LNCAP (cell line): ENCODE results near the gene GPC5.

ENCODE experiments used
- TF ChIP-seq, protein P1 (sequence below): fragments of 450-650 bp; IDR thresholded peaks from 2 replicates; pipeline ENCODE4 v1.5.1; 2017; ENCODE audit warnings: mild to moderate bottlenecking

Gene GPC5

DNA sequence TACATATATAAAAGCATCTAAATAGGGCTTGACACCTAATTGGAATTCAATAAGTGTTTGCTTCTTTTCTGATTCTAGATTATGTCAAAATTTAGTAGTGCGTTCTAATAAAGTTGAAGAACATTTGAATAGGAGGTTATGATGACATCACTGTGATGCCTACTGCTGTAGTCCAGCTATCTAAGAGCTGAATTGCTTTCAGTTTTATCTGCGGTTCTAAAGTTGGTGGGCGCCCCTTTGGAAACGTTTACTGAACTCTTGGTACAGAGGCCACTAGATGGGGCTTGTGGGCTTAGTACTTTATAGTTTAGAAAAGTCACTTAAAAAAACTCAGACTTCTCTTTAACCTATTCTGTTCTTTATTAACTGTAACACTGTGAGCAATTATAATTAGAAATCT, 776.9 kb downstream of the GPC5 start:
- TF ChIP-seq, protein P1, sequence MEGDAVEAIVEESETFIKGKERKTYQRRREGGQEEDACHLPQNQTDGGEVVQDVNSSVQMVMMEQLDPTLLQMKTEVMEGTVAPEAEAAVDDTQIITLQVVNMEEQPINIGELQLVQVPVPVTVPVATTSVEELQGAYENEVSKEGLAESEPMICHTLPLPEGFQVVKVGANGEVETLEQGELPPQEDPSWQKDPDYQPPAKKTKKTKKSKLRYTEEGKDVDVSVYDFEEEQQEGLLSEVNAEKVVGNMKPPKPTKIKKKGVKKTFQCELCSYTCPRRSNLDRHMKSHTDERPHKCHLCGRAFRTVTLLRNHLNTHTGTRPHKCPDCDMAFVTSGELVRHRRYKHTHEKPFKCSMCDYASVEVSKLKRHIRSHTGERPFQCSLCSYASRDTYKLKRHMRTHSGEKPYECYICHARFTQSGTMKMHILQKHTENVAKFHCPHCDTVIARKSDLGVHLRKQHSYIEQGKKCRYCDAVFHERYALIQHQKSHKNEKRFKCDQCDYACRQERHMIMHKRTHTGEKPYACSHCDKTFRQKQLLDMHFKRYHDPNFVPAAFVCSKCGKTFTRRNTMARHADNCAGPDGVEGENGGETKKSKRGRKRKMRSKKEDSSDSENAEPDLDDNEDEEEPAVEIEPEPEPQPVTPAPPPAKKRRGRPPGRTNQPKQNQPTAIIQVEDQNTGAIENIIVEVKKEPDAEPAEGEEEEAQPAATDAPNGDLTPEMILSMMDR: peak; percentile 54

DNA sequence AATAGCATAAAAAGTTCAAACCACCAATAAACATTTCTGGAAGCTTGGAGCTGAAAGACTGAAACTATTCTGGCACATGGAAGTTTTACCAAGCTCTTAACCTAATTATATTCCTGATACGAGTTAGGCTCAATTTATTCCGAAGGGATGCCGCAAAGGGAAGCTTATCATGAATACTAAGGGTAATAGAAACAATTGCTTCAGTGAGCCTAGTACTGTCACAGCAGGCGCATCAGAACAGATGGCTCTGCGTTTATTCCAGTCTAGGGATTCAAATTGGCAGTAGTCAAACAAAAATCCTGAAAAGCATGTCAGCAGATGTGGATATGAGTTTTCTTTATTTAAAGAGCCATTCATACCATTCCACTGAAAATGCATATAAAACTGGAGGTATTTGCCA, 779.5 kb downstream of the GPC5 start:
- TF ChIP-seq, protein P1: no peak

DNA sequence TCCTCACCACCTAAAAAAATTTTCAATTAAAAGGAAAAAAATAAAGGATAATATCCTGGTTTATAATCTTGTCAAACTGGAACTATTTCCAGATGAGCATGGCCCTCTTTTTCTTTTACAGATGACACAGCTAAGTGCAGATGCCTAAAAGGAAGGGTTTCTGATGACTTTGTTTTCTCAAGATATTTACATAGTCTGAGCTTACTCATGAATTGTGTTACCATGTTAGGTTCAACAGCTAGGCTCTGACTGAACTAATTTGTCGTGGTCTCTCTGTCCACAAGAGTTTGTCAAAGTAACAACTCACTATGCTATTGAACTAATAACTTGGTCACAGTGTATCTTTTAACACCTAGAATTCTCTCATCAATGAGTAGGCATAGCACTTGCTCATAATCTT, 780.8 kb downstream of the GPC5 start:
- TF ChIP-seq, protein P1: no peak

DNA sequence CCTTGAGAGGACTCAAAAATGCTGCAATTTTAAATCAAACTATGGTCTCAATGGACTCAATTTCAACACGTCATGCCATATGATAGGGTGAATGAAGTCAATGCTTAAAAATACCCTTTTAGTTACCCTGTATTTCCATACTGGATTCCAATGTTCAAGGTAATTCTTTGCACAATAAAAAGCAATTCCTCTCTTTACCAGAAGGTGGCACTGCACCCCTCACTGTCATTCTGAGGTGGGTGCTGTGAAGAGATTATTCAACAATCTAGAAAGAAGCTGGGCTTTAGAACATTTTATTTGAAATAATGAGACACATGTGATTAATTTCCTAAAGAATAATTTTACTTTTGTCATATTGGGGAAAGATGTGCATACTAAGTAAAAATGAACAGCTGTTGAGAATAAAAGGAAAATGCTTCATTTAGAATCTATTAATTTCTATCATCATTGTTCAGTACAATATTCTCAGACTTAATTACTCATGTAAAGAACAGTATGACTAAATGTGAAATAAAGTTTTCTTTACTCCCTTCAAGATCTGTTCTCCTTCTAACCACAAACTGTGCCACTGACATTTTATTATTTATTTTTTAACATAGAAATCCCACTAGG, 789.1 kb downstream of the GPC5 start:
- TF ChIP-seq, protein P1: peak; percentile 83

DNA sequence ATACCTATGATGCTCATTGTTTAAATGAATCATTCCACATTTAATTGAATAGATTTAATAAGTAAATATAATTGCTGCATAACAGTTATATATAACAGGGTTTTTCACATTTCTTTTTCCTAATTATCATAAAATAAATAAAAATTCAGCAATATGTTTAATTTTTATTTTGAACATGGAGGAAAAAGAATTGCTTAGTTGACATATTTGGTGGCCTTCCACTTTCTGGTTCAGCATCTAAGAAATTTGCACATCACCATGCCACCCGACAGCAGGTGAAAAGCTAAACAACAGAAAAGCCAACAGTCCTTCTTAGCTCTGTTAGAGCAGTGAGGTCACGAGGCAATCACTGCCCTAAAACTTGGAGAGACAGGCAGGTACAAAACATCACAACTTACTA, 790.2 kb downstream of the GPC5 start:
- TF ChIP-seq, protein P1: no peak

DNA sequence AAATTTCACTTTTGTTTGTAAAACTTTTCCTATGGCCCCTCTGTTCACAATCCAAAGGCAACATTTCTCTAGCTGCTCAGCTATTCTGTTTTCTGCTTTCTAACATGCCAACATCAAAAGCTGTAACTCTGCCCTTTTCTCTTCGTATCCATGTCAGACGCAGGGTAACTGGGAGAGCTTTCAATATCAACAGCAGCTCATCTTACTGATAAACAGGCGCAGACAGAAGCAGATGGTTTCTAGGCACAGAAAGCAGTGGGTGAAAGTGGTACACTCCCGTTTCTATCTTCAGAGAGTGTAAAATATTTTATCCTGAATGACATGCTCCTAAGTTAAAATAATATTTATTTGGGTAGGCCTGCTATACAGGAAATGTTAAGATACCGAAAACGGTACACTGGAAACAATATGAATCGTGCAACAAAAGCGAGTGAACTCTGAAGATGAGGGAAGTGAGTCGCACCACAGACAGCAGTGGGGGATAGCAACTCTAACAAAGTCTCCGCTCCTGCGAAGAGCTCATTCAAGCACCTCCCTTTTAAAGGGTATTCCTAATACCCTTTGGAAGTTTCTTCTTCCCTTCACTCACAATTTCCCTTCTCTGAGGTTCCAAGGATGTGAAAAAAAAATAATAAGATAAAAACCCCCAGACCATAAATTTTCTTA, 798.3 kb downstream of the GPC5 start:
- TF ChIP-seq, protein P1: no peak

DNA sequence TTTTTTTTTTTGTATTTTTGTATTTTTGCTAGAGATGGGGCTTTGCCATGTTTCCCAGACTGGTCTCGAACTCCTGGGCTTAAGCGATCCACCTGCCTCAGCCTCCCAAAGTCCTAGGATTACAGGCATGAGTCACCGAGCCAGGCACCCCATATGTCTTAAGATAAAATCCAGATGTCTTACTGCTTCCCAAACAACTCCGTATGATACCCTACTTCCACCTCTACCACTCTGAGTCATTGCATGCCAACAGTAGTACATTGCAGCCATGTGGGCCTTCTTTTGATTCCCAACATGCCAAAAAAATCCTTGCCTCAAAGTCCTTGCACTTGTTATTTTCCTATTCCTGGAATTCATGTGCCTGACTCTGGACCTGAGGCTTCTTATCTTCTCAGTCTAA, 799.2 kb downstream of the GPC5 start:
- TF ChIP-seq, protein P1: no peak
